HepG2 (cell line): Measurements from ENCODE around the gene NFKBIZ. TPM values are rescaled to one million over a fixed set of nuclear protein-coding genes. Genes with fewer than 3 reads are reported as not detected.

Experiments used
- HDAC6 ChIP-seq: fragments of 200-600 bp; sonication (generic); IDR thresholded peaks from 2 replicates; pipeline ENCODE4 v1.7.0; 2017; ENCODE audit warnings: mild to moderate bottlenecking, antibody characterized with exemption, low read length, low read depth
- IRF2 ChIP-seq: IDR thresholded peaks from 2 replicates; pipeline ENCODE4 v1.6.1; 2018; ENCODE audit warnings: missing genetic modification reagents, missing compliant biosample characterization
- POLR2A ChIP-seq, 2 experiments: IDR thresholded peaks; 2 replicates each; pipeline ENCODE4 v1.6.1; 2011; ENCODE audit warnings: low read depth in 2 of 2, low read length in 2 of 2, mild to moderate bottlenecking in 1 of 2, moderate library complexity in 1 of 2; ENCODE audit not compliant: insufficient read depth in 1 of 2
- POLR2G ChIP-seq: fragments of 200-400 bp; formaldehyde crosslinking; IDR thresholded peaks from 2 replicates; pipeline ENCODE4 v1.6.1; 2018; ENCODE audit warnings: mild to moderate bottlenecking, low read depth, low read length, moderate library complexity
- RERE ChIP-seq: IDR thresholded peaks from 2 replicates; pipeline ENCODE4 v1.6.1; 2016; ENCODE audit warnings: low read depth, missing genetic modification reagents, missing compliant biosample characterization
- REST ChIP-seq, 2 experiments: IDR thresholded peaks; 2 replicates each; pipeline ENCODE4 v1.6.1; 2011 to 2012; ENCODE audit warnings: low read length in 2 of 2, borderline replicate concordance in 1 of 2, low read depth in 1 of 2, mild to moderate bottlenecking in 1 of 2, moderate library complexity in 1 of 2
- YY1 ChIP-seq: IDR thresholded peaks from 2 replicates; pipeline ENCODE4 v1.6.1; 2011; ENCODE audit warnings: low read length, low read depth, moderate library complexity, mild to moderate bottlenecking; ENCODE audit not compliant: insufficient read depth, insufficient replicate concordance
- ZBTB3 ChIP-seq: sonication (generic); formaldehyde crosslinking; IDR thresholded peaks from 2 replicates; pipeline ENCODE4 v1.4.0; 2020; ENCODE audit warnings: low read depth, mild to moderate bottlenecking, moderate library complexity, missing genetic modification reagents, borderline replicate concordance
- ZMYM4 ChIP-seq: sonication (generic); formaldehyde crosslinking; IDR thresholded peaks from 2 replicates; pipeline ENCODE4 v1.8.1; 2023; ENCODE audit warnings: mild to moderate bottlenecking, missing genetic modification reagents
- ZNF383 ChIP-seq: sonication (generic); formaldehyde crosslinking; IDR thresholded peaks from 2 replicates; pipeline ENCODE4 v1.4.0; 2020; ENCODE audit warnings: missing genetic modification reagents, mild to moderate bottlenecking, borderline replicate concordance
- ZNF615 ChIP-seq: sonication (generic); formaldehyde crosslinking; IDR thresholded peaks from 2 replicates; pipeline ENCODE4 v1.5.0; 2020; ENCODE audit warnings: mild to moderate bottlenecking, missing genetic modification reagents, borderline replicate concordance
- polyA plus RNA-seq, 8 experiments: library from polyadenylated mRNA; depleted of rRNA in 3 of 8; stranded (reverse) in 7 of 8; unstranded in 1 of 8; fragments of >200 nt; fragmentation: Illumina TruSeq in 4 of 8; extraction: Trizol in 4 of 8; gene quantifications; 2 replicates each; pipeline versions ENCODE4 v1.2.1 to v1.2.3, GENCODE V29; 2011 to 2016; ENCODE audit warnings: low read depth in 4 of 8, missing spikeins in 1 of 8, mixed read lengths in 1 of 8; ENCODE audit not compliant: insufficient read depth in 1 of 8
- total RNA-seq, 5 experiments: library from RNA; depleted of rRNA; stranded (reverse); fragments of >200 nt; fragmentation: Illumina TruSeq; extraction: Trizol; gene quantifications; 2 replicates each; pipeline ENCODE4 v1.2.3, GENCODE V29; 2016; ENCODE audit warnings: low read depth in 1 of 5
- TF ChIP-seq, protein P1 (sequence below): sonication (generic); formaldehyde crosslinking; IDR thresholded peaks from 2 replicates; pipeline ENCODE4 v1.5.0; 2020; ENCODE audit warnings: missing genetic modification reagents, mild to moderate bottlenecking, borderline replicate concordance
- TF ChIP-seq, protein P2 (sequence below): sonication (generic); formaldehyde crosslinking; IDR thresholded peaks from 2 replicates; pipeline ENCODE4 v1.9.0; 2021; ENCODE audit warnings: missing genetic modification reagents, borderline replicate concordance
- TF ChIP-seq, protein P3 (sequence below): sonication (generic); formaldehyde crosslinking; IDR thresholded peaks from 2 replicates; pipeline ENCODE4 v1.5.1; 2020; ENCODE audit warnings: mild to moderate bottlenecking, moderate library complexity, missing genetic modification reagents

Gene NFKBIZ
- total and polyA plus RNA-seq, 2 of the 13 experiments (the other 11 are each of a cell fraction or from before 2014, with no cell fraction given) = 25.9 to 60.6 TPM

GRCh38 chr3:101848754-101849713 lies at the start of gene NFKBIZ (continued):
- TF ChIP-seq RERE (CRISPR knock-in tag) (0 out of 2 replicates have a peak, but pooled peaks have one; percentile 14), HDAC6 (no peak), ZBTB3 (CRISPR knock-in tag) (no peak), ZNF383 (CRISPR knock-in tag) (no peak), REST (IDR thresholded peaks at IDR 0.05; ENCODE audit: borderline replicate concordance in 1 of 2, low read depth in 1 of 2, low read length in 2 of 2) (peak in 1 of 2 experiments; percentile 83; a peak in 2 of 4 replicates), YY1 (peak; percentile 76), POLR2A (IDR thresholded peaks at IDR 0.05; ENCODE audit: insufficient read depth in 1 of 2, low read depth in 2 of 2, low read length in 2 of 2) (peak; percentile 98 to 99), ZMYM4 (CRISPR knock-in tag) (peak; percentile 94), IRF2 (CRISPR knock-in tag) (peak; percentile 47; the same call in 1 of the 2 replicates), ZNF615 (no peak), POLR2G (peak; percentile 98)
- TF ChIP-seq, protein P1, sequence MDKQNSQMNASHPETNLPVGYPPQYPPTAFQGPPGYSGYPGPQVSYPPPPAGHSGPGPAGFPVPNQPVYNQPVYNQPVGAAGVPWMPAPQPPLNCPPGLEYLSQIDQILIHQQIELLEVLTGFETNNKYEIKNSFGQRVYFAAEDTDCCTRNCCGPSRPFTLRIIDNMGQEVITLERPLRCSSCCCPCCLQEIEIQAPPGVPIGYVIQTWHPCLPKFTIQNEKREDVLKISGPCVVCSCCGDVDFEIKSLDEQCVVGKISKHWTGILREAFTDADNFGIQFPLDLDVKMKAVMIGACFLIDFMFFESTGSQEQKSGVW (CRISPR knock-in tag) = no peak
- TF ChIP-seq, protein P2, sequence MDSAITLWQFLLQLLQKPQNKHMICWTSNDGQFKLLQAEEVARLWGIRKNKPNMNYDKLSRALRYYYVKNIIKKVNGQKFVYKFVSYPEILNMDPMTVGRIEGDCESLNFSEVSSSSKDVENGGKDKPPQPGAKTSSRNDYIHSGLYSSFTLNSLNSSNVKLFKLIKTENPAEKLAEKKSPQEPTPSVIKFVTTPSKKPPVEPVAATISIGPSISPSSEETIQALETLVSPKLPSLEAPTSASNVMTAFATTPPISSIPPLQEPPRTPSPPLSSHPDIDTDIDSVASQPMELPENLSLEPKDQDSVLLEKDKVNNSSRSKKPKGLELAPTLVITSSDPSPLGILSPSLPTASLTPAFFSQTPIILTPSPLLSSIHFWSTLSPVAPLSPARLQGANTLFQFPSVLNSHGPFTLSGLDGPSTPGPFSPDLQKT (CRISPR knock-in tag) = no peak
- TF ChIP-seq, protein P3, sequence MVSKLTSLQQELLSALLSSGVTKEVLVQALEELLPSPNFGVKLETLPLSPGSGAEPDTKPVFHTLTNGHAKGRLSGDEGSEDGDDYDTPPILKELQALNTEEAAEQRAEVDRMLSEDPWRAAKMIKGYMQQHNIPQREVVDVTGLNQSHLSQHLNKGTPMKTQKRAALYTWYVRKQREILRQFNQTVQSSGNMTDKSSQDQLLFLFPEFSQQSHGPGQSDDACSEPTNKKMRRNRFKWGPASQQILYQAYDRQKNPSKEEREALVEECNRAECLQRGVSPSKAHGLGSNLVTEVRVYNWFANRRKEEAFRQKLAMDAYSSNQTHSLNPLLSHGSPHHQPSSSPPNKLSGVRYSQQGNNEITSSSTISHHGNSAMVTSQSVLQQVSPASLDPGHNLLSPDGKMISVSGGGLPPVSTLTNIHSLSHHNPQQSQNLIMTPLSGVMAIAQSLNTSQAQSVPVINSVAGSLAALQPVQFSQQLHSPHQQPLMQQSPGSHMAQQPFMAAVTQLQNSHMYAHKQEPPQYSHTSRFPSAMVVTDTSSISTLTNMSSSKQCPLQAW (CRISPR knock-in tag) = no peak
